K562 (cell line): ENCODE measurements around the gene GRAMD2A. TPM values are rescaled to one million over a fixed set of nuclear protein-coding genes. Genes with fewer than 3 reads are reported as not detected.

Experiments used
- CREB1 ChIP-seq, 2 experiments: sonication (generic) in 1 of 2; formaldehyde crosslinking in 1 of 2; IDR thresholded peaks; 2 replicates each; pipeline versions ENCODE4 v1.6.1 to v1.8.0; 2012 to 2022; ENCODE audit warnings: inconsistent platforms in 1 of 2, mild to moderate bottlenecking in 1 of 2, missing genetic modification reagents in 1 of 2, moderate library complexity in 1 of 2
- CTBP1 ChIP-seq: fragments of 450-650 bp; IDR thresholded peaks from 2 replicates; pipeline ENCODE4 v1.6.1; 2016; ENCODE audit warnings: borderline replicate concordance
- CTCFL ChIP-seq: IDR thresholded peaks from 2 replicates; pipeline ENCODE4 v1.6.1; 2011; ENCODE audit warnings: borderline replicate concordance, low read depth, mild to moderate bottlenecking, moderate library complexity, low read length; ENCODE audit not compliant: insufficient read depth, poor library complexity, severe bottlenecking
- GTF2E2 ChIP-seq: fragments of 200-800 bp; sonication (Bioruptor generic); IDR thresholded peaks from 2 replicates; pipeline ENCODE4 v1.6.1; 2016; ENCODE audit warnings: missing genetic modification characterization, missing compliant biosample characterization
- HINFP ChIP-seq: fragments of 450-650 bp; conservative IDR thresholded peaks from 2 replicates; pipeline ENCODE4 v1.6.1; 2016; ENCODE audit warnings: missing genetic modification characterization, low read depth, mild to moderate bottlenecking, control low read depth, missing compliant biosample characterization
- JUND ChIP-seq, 2 experiments: IDR thresholded peaks; 2 replicates in 1 of 2; 3 replicates in 1 of 2; pipeline ENCODE4 v1.6.1; 2011; ENCODE audit warnings: borderline replicate concordance in 2 of 2, low read depth in 2 of 2, low read length in 2 of 2, improper control_type of control experiment in 1 of 2, missing biosample characterization in 1 of 2, missing genetic modification characterization in 1 of 2, missing genetic modification reagents in 1 of 2
- MAFG ChIP-seq: fragments of 450-650 bp; conservative IDR thresholded peaks from 2 replicates; pipeline ENCODE4 v1.6.1; 2016; ENCODE audit warnings: missing genetic modification characterization, missing compliant biosample characterization
- MEIS2 ChIP-seq: fragments of 450-650 bp; IDR thresholded peaks from 2 replicates; pipeline ENCODE4 v1.6.1; 2014; ENCODE audit warnings: mild to moderate bottlenecking; ENCODE audit not compliant: partially characterized antibody
- MTA2 ChIP-seq: fragments of 450-650 bp; IDR thresholded peaks from 2 replicates; pipeline ENCODE4 v1.6.1; 2016; ENCODE audit warnings: low read depth
- MYC ChIP-seq, 2 experiments: fragments of 250-450 bp in 1 of 2; sonication (Bioruptor Pico) in 1 of 2; IDR thresholded peaks; 2 replicates each; pipeline versions ENCODE4 v1.5.1 to v1.6.1; 2012 to 2021; ENCODE audit warnings: low read depth in 2 of 2, borderline replicate concordance in 1 of 2, improper control_type of control experiment in 1 of 2, low read length in 1 of 2, mild to moderate bottlenecking in 1 of 2, moderate library complexity in 1 of 2
- PML ChIP-seq: IDR thresholded peaks from 2 replicates; pipeline ENCODE4 v1.6.1; 2012; ENCODE audit warnings: low read length, inconsistent platforms
- RCOR1 ChIP-seq, 2 experiments: IDR thresholded peaks; 2 replicates each; pipeline ENCODE4 v1.6.1; 2012; ENCODE audit warnings: low read depth in 2 of 2, low read length in 2 of 2, borderline replicate concordance in 1 of 2, improper control_type of control experiment in 1 of 2
- SRSF1 ChIP-seq: fragments of 200-400 bp; formaldehyde crosslinking; IDR thresholded peaks from 2 replicates; pipeline ENCODE4 v1.6.1; 2017; ENCODE audit warnings: mild to moderate bottlenecking, low read depth, low read length, moderate library complexity
- ZKSCAN3 ChIP-seq: fragments of 250-450 bp; sonication (Bioruptor Pico); IDR thresholded peaks from 2 replicates; pipeline ENCODE4 v1.4.0; 2020
- ZNF316 ChIP-seq: fragments of 450-650 bp; IDR thresholded peaks from 2 replicates; pipeline ENCODE4 v1.6.1; 2016
- ZNF398 ChIP-seq: fragments of 250-450 bp; sonication (Bioruptor Pico); IDR thresholded peaks from 2 replicates; pipeline ENCODE4 v1.8.0; 2021; ENCODE audit warnings: moderate library complexity, mild to moderate bottlenecking, inconsistent platforms
- ZNF584 ChIP-seq: fragments of 200-800 bp; sonication (Bioruptor generic); IDR thresholded peaks from 2 replicates; pipeline ENCODE4 v1.6.1; 2016; ENCODE audit warnings: low read depth, mild to moderate bottlenecking, missing genetic modification characterization, missing compliant biosample characterization
- ZNF778 ChIP-seq: fragments of 450-650 bp; formaldehyde crosslinking; IDR thresholded peaks from 2 replicates; pipeline ENCODE4 v1.4.0; 2020; ENCODE audit warnings: mild to moderate bottlenecking, moderate library complexity
- polyA plus RNA-seq, 8 experiments: library from polyadenylated mRNA; depleted of rRNA in 4 of 8; stranded (reverse) in 5 of 8; unstranded in 3 of 8; fragments of >200 nt; fragmentation: Nextera tagmentation in 2 of 8; fragmentation: Illumina TruSeq in 1 of 8; extraction: Ambion mirVana in 2 of 8; extraction: Trizol in 1 of 8; gene quantifications; 2 replicates each; pipeline versions ENCODE4 v1.2.1 to v1.2.3, GENCODE V29; 2011 to 2014; ENCODE audit warnings: inconsistent platforms in 1 of 8, missing spikeins in 1 of 8
- total RNA-seq, 7 experiments: library from RNA; depleted of rRNA in 6 of 7; stranded (reverse); fragments of >200 nt in 6 of 7; fragmentation: Illumina TruSeq in 2 of 7; extraction: Trizol in 2 of 7; gene quantifications; 2 replicates each; pipeline versions ENCODE4 v1.2.1 to v1.2.3, GENCODE V29; 2011 to 2021; ENCODE audit warnings: low replicate concordance in 1 of 7

The GRAMD2A gene
- total and polyA plus RNA-seq, 9 of the 15 experiments (the other 6 are each of a cell fraction or from before 2014, with no cell fraction given): 0.08 to 0.22 TPM; not detected in 7

GRCh38 chr15:72231833-72232478 lies 34.4 kb upstream of the GRAMD2A start (continued):
- peak; percentile 38; the same call in 1 of the 2 replicates for TF ChIP-seq MYC (IDR thresholded peaks at IDR 0.05; ENCODE audit: low read depth, low read length)
- TF ChIP-seq MYC (CRISPR knock-in tag; IDR thresholded peaks at IDR 0.05; ENCODE audit: borderline replicate concordance, low read depth): no peak
- peak; percentile 87 for TF ChIP-seq MTA2
- TF ChIP-seq HINFP (tag): no peak
- TF ChIP-seq ZKSCAN3: no peak
- no peak for TF ChIP-seq ZNF398 (CRISPR knock-in tag)
- 0 out of 2 replicates have a peak, but pooled peaks have one; percentile 30 for TF ChIP-seq ZNF316
- TF ChIP-seq MEIS2: peak; percentile 82
- peak; percentile 84 for TF ChIP-seq PML
- no peak for TF ChIP-seq CTCFL
- peak; percentile 99 to 100 for TF ChIP-seq RCOR1 (IDR thresholded peaks at IDR 0.05; ENCODE audit: borderline replicate concordance in 1 of 2, low read depth in 2 of 2, low read length in 2 of 2)
- TF ChIP-seq GTF2E2 (tag): no peak
- TF ChIP-seq MAFG (tag): peak; percentile 22; the same call in 1 of the 2 replicates
- TF ChIP-seq ZNF778 (CRISPR knock-in tag): no peak
- TF ChIP-seq SRSF1: no peak
- TF ChIP-seq ZNF584 (CRISPR knock-in tag): no peak
- TF ChIP-seq CREB1 (IDR thresholded peaks at IDR 0.05): no peak
- TF ChIP-seq CREB1 (CRISPR knock-in tag; IDR thresholded peaks at IDR 0.05): 0 out of 2 replicates have a peak, but pooled peaks have one; percentile 38
- TF ChIP-seq JUND (IDR thresholded peaks at IDR 0.05; ENCODE audit: borderline replicate concordance, low read depth, low read length): peak; percentile 86
- peak; percentile 23; the same call in 2 of the 3 replicates for TF ChIP-seq JUND (tag; IDR thresholded peaks at IDR 0.05; ENCODE audit: borderline replicate concordance, low read depth, low read length)
- peak; percentile 49; the same call in 1 of the 2 replicates for TF ChIP-seq CTBP1
